CD4-positive, alpha-beta T cell treated with Interleukin-21 for 1 hour (primary cell): Measurements from ENCODE around the gene GZMH.
"Not testable (repeated sequence)": the region's sequence is repeated elsewhere in the genome, so short reads cannot be mapped to it uniquely, and the experiment has no call there.

Experiments
- DNase-seq: peaks from one replicate; pipeline ENCODE4 v3.0.0-alpha.2; 2020

Gene GZMH

DNA sequence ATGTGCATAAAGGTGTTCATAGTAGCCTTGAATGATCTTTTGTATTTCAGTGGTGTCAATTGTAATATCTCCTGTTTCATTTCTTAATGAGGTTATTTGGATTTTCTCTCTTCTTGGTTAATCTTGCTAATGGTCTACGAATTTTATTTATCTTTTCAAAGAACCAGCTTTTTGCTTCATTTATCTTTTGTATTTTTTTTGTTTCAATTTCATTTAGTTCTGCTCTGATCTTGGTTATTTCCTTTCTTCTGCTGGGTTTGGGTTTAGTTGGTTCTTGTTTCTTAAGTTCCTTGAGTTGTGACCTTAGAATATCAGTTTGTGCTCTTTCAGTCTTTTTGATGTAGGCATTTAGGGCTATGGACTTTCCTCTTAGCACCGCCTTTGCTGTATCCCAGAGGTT, 18.5 kb downstream of the GZMH start:
- not testable (repeated sequence) for DNase-seq

DNA sequence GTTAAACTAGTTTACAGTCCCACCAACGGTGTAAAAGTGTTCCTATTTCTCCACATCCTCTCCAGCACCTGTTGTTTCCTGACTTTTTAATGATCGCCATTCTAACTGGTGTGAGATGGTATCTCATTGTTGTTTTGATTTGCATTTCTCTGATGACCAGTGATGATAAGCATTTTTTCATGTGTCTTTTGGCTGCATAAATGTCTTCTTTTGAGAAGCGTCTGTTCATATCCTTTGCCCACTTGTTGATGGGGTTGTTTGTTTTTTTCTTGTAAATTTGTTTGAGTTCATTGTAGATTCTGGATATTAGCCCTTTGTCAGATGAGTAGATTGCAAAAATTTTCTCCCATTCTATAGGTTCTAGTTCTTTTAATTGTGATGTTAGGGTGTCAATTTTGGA, 25.1 kb downstream of the GZMH start:
- DNase-seq, result not testable (repeated sequence)

DNA sequence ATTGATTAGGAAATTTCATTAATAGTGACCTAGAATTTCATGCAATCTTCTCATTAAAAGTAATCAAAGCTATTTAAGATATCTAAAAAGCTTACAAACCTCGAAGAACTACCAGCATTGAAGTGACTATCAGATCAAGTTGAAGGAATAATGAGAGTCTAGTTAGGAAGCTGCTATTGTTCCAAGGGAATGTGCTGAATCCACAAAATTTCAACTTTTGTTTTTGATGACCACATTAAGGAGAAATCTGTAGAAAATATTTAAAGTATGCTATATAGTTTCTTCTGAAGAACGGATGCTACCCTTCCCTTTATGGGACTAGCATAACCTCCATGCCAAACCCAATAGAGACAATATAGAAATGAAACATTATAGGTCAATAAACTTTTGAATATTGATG, 30.9 kb downstream of the GZMH start:
- DNase-seq, result no peak

DNA sequence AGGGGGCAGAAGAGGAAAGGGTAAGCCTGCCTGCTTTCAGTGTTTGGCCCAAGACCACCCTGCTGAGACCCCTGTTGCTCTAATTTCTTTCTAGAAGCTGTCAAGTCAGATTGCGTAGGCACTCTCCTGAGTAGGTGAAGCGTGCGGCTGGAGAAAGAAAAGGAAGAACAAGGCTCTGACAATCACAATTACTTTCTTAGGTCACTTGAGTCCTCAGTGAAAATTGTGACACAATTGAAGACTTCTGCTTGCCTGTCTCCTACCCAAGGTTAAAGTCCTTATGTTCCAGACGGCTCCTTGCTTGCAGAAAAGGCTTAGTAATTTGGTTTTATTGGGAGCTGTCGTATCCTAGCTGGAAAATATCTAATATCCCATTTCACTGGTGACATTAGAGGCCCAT, 32.7 kb downstream of the GZMH start:
- DNase-seq, result no peak

DNA sequence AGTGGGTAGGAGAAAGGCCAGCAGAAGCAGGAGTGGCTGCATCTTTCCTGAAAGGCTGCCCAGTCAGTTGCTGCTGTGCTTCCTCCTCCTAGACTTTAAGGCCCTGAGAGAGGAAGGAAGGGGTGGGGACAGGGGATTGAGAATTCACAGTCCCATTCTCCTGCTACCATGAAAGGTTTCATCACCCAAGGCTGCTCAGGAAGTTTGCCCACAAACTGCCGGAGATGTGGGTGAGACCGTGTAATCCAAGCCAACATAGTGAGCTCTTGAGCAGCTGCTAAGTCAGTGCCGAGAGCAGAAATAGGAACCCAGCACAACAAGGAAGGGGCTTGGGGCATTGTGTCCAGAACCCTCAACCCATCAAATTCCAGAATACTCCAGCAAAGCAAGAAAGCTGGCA, 33.3 kb downstream of the GZMH start, which contains the start of gene CTSG:
Gene CTSG (minus strand): TSS at position 69 of the 400 bp plus-strand sequence. CDS start 27 bp downstream, at position 42.
- no peak for DNase-seq

DNA sequence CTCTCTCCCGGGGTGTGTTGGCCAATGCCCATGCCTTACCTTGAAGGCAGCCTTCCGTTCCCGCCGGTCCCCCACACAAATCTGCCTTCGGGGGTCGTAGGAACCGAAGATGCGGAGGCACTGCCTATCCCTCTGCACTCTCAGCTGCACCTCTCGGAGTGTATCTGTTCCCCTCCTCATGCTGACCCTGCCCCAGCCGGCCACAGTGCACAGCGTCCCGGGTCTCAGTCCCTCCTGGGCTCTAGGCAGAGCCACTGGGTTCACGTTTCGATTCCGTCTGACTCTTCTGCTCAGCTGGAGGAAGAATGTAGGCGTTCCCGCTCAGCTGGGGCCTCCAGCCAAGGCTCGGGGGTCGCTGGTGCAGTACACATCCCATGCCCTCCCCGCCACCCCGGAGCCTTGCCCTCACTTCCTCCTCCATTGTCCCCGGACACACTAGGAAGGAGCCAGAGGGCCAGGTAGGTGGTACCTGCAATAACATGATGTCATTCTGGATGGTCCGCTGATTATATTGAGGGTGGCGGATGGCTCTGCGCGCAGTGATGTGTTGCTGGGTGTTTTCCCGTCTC, 35.2 kb downstream of the GZMH start:
- DNase-seq, result no peak

DNA sequence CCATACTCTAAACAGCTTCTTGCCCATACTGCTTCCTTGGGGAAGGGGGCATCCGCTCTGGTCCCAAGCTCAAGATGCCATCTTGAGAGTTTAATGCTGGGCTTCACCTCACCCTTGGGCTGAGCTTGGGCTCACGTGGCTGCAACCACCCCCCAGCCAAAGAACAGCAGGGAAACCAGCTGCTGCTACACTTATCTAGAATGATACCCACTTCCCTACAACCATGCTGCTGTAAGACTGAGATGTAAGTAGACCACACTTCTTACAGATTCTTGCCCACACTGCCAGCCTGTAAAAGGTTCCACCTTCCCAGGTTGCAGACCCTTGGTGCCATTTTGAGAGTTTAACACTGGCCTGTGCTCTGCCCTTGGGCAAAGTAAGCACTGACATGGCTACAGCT, 43.2 kb downstream of the GZMH start:
- no peak for DNase-seq

DNA sequence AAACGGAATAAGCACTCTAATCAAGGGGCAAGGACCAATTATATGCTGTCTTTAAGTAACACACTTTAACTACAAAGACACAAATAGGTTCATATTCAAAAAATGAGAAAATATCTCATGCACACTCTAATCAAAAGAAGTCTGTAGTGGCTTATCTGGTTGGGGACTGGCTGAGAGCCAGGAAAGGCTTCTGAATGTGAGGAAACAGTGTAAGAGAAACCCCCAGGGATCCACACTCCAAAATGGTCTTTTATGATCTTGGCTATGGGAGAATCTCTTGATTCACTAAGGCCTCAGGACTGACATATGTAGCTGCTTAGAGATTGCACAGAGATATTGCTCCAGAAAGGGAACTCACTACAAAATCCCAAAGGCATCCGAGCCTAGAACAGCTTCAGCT, 43.7 kb downstream of the GZMH start:
- no peak for DNase-seq

DNA sequence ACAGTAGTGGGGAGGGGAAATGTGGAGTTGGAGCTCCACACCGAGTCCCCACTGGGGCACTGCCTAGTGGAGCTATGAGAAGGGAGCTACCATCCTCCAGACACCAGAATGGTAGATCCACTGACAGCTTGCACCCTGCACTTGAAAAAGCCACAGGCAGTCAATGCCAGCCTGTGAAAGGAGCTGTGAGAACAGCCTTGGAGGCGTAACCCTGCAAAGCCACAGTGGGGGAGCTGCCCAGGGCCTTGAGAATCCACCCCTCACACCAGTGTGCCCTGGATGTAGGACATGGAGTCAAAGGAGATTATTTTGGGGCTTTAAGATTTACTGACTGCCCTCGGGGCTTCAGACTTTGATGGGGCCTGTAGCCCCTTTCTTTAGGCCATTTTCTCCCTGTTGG, 46.0 kb downstream of the GZMH start:
- DNase-seq, result no peak

DNA sequence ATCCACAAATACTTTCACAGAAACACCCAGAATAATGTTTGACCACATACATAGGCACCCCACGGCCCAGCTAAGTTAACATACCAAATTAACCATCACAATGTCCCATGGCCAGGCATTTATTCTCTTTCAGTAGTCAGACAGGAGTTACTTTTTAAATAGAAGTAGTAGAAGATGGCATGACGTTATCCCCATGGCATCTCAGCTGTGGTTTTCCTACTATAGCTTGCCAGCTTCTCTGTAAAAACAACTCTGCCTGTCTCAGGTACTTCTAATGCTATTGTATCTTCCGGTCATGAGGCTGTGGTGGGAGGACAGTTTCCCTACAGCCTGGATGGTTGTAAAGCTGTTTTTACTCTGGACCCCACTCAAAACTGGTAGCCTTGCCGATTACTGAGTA, 52.7 kb downstream of the GZMH start:
- no peak for DNase-seq
